Limb (tissue), 2 donors: Measurements from ENCODE around the gene C11orf58.

Source experiments
- DNase-seq, 2 donors: peaks; one replicate each; pipeline ENCODE4 v3.0.0-alpha.2; 2016; ENCODE audit errors: extremely low spot score in 2 of 2

The C11orf58 gene

DNA sequence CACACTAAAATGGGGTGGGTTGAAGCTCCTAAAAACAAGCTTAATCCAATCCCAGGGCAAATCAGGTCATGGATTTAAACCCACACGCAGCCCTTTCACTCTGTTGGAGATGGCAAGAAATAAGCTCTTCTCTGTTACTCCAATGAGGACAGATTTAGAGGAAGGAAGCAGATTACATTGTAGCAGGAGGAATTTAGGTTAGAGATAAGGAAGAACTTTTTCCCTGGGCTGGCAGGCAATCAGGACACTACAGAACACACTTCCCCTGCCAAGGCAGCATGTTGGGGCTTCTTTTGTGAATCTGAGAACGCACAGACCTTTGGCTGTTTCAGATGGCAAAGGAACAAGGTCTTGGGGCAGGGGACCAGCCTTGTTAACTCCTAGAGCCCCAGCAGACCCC, 46.2 kb downstream of the C11orf58 start:
- DNase-seq: no peak

DNA sequence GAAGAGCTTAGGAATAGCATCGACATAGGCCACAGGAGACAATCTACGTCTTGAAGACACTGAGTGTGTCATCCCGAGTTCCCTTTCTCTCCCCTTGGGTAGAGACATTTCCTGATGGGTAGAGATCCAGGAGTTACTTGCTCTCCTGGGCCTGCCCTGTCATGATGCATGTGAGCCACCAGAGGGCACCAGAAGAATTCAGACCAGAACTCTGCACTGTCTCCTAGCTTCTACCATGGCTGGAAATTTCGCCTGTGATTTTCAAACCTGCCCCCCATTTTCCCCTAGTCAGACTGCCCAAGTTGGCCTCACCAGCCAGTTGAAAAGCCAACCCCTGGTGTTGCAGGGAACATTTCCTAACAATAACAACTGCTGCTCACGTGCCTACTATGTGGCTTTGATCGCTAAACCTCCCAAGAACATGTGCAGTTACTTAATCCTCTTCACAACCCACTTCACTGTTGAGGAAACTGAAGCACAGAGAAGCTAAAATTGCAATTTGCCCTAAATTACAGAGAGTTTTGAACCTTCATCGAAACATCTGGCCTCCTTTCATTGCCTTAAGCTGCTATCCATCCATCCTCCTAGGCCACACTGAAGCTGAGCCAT, 47.2 kb downstream of the C11orf58 start:
- peak; percentile 60 to 75 for DNase-seq

DNA sequence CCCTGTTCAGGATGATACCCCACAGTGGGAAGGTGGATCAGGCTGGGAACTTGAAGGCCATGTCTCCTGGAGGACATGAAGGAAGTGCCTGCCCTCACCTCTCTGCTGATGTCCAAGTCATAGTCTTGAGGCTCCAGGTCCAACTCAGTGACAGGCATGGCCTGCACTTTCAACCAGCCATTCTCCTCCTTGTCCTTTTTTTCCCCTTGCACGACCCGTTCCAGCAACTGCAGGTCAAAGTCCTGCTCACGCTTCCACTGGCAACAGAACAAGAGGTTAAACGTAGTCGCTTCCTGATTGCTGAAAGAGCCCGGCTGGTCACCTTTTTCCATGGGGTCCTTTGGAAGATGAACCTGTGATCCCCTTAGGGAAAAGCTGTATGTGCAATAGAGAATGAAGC, 47.7 kb downstream of the C11orf58 start:
- no peak for DNase-seq

DNA sequence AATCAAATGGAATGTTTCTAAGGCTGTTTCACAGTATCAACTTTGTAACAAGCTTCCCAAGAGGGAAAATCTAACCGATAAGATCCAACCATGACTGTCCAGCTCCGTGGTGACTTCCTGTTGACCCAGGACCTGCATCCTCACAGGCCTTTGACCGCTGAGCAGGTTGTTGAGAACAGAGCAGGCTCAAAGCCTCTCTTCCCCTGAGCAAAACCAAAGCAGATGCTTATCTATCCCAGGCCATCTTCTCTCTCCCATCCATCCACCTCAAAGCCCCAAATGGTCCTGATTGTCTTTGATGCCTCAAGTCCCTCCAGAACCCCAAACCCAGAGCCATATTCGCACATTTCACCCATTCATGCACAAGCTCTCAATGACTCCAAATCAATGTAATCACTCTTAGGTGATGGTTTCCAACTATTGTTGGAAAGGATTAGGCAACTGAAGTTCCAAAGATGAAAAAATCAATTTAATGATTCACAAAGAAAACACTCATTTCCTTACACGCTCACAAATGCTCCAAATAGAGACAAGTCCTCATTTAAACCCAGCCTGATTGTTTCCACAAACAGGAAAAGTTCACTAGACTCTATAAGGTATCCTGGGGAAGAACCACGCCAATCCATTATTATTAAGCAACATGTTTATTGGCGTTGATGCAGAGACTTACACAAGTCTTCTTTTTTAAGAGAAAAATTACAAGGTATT, 48.7 kb downstream of the C11orf58 start:
- no peak for DNase-seq

DNA sequence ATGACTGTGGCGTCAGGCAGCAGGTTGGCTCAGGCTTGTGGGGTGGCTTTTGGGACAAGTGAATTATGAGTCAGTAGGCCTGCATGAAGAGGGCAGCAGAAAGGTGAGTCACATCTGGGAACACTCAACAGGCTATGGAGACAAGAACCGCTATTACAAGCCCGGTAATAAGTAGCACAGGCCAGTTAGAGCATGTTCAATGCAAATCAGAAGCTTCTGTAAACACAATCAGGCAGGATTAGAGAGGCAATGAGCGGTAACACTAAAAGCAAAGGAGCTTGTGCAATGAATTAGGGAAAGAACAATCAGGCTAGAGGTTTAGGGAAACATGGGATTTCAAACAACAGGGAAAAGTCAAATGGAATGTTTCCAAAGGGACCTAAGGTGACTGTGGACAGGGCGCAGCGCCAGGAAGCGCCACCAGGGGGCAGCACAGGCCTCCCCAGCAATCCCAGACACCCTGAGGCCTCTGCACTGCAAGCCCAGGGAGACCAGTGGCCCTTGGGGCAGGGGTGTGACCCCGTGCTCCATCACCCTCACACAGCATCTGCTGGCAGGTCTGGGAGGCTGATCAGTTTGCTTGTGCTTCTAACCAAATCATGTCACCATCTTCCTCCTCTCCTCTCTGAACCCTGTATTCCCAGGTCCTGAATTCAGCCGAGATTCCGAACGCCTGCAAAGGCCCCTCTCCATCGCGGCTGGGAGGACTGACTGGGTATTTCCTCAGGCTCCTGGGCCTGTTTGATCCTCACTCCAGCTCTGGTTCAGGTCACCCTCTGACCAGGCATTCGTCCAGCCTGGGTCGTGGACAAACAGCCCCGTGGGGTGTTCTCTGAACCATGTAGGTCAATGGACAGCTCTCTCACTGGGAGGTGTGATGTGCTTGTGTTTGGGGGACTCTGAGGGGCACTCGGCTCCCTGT, 50.0 kb downstream of the C11orf58 start:
- DNase-seq: peak; percentile 46 to 79

DNA sequence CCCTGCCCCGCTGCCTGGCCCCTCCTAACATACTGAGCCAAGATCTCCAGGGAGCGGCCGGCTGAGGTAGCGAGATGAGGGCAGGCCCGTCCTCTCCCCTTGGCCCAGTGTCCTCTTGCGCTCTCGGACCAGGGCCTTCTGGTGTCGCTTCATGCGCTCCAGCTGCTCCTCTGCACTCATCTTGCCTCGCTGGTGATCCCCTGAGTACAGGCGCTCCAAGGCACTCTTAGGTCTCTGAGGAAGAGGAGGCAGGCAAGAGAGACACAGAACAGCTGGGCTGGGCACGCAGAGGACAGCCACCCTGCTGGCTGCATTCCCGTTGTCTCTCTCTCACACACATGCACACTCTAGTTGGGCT, 50.6 kb downstream of the C11orf58 start:
- no peak for DNase-seq

DNA sequence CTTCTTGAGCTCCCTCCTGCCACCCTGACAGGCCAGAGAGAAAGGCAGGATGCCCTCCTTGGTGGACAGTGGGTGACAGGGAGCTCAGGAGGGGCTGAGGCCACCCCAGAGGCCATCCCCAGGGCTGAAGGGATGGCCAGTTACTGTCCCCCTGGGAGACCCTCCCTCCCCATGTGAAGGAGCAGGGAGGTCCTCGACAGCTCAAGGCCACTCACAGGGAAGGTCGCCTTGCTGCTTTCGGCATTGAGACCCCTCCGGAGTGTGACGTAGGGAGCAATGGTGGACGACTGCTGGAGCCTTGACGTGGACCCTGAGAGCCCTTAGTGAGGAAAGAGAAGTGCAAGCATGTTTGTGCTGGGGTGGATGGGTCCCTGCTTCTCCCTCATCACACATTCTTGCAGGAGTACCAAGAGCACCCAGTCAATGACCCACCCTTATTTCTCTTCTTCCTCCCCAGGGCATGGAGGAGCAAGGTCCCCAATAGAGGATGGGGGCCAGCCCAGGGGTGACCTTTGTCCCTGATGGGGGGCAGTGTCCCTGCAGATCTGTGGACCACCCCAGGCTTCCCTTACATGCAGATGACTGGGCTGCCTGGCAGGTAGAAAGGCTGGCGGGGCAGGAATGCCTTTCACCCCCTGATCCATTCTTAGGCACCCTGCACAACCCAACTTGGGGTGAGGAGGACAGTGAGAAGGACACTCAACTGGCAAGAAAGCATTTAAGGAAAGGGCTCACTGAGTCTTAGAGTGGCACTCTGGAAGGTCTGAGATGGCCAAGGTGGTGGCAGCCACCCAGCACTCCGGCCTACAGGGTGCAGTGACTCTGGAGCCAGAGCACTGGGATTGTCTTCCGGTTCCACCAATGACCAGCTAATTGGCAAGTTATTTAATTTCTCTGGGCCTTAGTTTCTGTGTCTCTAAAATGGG, 51.4 kb downstream of the C11orf58 start:
- no peak for DNase-seq

DNA sequence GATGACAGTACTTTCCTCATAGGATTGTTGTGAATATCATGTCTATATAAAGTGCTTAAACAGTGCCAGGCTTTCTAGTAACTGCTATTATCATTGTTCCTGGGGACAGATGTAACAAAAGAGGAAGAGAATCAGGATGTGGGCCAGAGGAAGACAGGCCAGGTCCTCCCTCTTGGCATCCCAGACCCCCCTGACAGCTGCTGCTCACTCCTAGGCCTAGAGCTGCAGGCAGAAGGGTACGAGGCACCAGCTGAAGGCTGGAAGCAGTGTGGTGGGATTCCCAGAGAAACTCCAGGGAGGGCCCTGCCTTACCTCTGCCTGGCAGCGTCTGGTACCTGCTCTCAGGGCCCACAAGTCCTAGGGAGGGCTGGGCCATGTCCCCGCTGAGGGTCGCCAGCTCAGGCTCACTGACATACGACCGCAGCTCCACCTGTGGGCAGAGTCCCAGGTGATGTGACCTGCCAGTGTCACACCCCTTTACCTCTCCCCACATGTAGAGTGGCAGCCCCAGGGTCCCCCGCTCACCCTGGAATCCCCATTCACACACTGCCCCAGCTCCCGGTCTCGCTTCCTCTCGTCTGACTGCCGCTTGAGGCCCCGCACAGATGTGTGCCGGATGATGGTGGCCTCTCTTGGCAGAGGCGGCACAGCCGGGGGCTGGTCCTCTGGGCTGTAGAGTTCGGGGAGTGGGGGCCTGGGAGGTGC, 52.2 kb downstream of the C11orf58 start:
- DNase-seq: no peak

DNA sequence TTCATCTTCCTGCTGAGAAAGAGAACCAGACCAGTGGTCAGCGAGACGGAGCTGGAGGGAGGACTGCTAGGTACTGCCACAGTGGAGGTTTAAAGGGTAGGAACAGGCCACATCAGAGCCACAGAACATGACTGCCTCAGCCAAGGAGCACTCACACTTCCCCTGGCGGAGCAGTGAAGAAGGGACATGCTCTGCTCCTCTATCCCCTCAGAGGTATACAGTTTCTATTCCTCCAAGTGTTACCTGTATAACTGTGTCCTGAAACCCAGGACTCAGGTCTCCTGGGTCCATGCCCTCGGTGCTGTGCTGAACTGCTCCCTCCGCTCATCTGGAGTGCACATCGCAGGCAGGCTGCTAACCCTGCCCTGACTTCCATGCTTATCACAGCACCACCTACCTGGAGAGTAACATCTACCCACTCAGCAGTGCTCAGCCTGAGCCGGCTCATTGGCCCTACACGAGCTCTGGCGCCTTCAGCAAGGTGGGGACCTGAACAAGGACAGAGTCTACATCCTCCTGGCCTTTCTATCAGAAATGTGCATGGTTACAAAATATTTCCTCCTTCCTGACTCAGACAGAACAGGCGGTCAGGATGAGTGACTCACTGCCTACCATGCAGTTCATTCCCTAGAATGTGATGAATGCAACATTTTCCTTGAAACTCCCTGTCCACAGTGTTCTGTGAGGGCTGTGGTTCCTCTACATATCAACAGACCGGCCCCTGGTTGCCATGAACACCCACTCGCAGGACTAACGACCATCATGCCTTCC, 52.9 kb downstream of the C11orf58 start:
- DNase-seq: no peak

DNA sequence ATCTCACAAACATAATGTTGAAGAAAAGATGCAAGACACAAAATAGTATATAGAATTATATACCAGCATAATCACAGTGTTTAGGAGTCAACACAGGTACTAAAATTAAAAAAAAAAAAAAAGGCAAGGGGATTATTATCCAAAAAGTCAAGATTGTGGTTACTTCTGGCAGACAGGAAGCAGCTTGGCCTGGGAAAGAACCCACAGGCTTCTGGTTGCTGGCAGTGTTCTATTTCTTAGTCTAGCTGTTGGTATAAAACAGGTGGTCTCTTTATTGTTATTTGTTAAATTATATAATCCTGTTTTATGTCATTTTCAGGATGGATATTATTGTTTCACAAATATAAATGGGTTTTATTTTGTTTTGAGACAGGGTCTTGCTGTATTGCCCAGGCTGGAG, 54.0 kb downstream of the C11orf58 start:
- DNase-seq: no peak

DNA sequence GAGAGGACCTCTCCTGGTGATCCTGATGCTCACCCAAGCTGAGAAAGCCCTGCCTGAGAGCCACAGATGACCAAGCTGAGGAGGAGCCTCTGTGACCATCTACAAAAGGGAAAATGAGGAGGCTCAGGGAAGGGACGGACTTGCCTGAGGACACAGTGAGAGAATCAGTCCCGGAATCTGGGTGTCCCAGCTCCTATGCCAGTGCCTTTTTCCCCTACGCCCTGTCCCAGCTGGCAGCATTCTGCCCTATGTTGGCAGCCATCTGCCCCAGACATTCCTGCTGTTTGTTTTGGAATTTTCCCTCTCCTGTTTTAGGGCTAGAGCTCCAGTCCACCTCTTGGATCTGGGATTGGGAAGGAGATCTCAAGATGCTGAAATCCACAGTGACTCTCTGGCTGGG, 54.6 kb downstream of the C11orf58 start:
- DNase-seq: no peak

DNA sequence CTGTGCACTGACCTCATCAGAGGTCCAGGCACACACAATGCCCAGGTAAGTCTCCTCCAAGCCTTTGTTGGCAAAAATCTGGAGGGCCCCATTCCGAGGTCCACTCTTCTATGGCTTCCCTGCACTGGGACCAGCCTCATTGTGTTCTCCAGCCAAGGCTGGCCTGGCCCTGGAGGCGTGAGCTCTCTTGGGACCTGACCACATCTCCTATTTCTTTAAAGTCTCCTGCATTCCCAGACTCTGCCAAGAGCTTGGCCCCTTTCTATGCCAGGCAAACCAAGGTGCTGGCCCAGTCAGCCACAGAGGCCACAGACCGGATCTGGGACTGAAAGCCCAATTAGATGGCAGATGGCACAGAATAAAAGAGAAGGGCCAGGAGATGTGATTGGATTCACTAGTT, 55.1 kb downstream of the C11orf58 start:
- DNase-seq: no peak

DNA sequence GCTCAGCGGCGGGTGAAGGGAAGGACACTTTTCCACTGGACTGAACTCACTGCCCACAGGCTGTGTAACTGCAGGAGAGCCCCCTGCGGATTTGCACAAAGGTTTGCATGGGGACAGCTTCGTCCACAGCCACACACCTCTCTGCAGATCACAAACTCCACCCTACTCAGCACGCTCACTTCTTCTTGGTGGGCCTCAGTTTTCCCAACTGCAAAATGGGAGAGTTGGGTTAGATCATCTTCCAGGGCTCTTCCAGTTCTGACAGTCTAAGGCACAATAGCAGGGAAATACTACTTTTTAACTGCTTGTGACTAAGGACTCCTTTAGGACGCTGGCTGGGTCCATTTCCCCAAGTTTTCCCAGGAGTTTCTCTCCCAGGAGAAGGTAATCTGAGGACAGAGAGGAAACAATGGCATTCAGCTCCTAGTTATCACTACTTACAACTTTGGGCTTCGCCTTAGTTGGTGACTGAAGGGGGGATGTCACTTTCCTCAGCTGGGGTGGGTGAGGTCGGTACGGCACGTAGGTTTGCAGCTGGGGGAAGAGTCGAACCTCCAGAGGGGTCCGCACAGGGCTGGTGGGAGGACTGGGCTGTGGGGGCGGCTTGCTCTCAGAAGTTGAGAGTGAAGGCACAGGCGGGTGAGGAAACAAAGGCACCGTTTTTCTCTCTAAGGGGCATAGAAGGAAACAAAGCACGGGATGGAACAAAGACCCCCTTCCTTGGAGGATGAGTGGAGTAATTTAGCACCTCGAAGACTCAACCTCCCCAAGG, 55.8 kb downstream of the C11orf58 start:
- DNase-seq: no peak

DNA sequence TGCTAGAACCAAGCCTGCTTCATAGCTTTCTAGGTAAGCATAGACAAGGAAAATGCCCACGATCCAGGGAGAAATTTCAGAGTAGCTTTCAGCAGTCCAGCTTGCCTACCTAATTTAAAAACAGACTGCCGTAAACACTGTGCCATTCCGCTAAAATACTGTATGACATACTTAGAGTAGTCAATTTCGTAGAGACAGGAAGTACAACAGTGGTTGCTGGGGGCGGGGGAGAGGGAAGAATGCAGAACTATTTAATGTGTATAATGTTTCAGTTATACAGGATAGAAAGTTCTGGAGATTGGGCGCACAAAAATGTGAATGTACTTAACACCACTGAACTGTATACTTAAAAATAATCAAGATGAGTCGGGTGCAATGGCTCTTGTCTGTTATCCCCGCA, 56.7 kb downstream of the C11orf58 start:
- no peak for DNase-seq

DNA sequence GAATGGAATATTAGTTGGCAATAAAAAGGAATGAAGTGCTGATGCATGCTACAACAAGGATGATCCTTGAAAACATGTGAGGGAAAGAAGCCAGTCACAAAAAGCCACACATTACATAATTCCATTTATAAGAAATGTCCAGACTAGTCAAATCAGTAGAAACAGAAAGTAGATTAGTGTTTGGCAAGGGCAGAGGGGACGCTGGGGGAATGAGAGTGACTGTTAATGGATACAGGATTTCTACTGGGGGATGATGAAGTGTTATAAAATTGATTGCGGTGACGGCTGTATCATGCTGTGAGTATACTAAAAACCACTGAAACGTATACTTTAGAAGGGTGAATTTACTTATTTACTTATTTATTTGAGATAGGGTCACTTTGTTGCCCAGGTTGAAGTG, 57.9 kb downstream of the C11orf58 start:
- no peak for DNase-seq

DNA sequence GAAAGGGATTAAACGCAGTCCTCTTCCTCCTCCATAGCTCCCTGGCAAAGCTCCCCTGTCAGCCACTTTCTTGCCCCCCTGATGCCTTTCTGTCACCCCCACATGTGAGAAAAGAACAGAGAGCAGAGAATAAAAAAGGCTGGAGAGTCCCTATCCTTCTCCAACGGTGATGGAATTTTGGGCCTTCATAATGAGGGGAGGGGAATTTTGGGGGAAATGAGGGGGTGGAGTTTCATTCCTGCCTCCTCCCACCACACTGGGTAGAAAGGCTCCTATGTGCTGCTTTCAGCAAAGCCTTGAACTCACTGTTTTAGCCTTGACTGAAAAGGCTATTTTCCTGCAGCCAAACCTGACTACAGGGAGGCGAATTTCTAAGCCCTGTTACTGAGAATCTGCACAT, 59.3 kb downstream of the C11orf58 start:
- DNase-seq: no peak

DNA sequence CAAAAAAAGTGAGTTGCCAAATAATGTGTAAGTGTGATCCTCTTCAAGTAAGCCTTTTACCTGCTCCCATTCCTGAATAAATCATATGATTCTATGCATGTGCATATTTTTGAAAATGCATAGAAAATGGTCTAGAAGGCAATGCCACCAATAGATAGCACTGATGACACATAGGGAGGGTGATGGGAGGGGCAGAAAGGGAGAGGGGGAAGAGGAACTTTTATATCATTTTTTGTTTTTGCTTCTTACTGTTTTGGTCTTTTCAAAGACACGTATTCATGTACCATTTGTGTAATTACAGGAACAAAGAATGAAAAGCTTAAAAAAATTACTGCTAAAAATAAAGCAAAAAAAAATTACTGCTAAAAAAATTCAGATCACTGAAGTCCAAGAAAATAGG, 60.8 kb downstream of the C11orf58 start:
- no peak for DNase-seq

DNA sequence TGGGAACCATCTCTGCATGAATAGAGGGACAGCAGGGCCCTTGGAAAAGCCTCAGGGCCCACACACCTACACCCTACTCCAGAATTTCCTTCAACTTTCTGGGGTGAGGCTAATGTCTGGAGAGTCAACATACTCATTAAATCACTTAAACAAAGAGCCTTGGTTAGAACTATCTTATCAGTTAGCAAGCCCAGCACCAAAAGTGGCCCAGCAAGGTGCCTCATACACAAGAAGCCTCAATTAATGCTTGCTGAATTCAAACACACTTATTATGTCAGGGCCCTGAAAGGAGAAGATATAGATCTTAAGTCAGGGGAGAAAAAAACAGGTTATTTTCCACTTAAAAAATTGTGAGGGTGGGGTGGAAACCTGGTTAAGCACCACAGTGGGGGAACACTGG, 61.4 kb downstream of the C11orf58 start:
- no peak for DNase-seq

DNA sequence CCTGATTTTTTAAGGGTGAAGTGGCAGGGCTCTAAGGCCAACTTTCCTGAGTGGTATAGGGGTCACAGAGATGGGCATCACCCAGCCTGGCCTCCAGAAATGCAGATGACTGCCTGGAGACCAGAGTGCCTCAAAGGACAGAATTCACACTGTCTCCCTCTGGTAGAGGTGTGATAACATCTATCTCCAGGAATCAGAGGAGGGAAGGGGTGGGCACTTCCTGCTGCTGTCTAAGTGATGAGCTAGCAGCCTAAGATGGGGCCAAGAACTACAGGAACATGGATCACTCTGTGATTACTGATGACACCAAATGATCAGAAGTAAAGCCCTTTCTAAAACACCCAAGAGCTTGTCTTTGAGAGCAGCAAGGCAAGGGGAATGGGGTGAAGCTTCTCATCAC, 61.9 kb downstream of the C11orf58 start:
- DNase-seq: no peak
